A375 (cell line): ENCODE results near the gene RNASE3. TPM values are rescaled to one million over a fixed set of nuclear protein-coding genes. Genes with fewer than 3 reads are reported as not detected.

Experiments
- total RNA-seq: library from RNA; depleted of rRNA; stranded (reverse); fragments of >200 nt; shearing (Covaris generic); gene quantifications from 2 replicates; pipeline ENCODE4 v1.2.3, GENCODE V29; 2014; rRNA removed

RNASE3 gene
- total RNA-seq: not detected in 2 replicates

DNA sequence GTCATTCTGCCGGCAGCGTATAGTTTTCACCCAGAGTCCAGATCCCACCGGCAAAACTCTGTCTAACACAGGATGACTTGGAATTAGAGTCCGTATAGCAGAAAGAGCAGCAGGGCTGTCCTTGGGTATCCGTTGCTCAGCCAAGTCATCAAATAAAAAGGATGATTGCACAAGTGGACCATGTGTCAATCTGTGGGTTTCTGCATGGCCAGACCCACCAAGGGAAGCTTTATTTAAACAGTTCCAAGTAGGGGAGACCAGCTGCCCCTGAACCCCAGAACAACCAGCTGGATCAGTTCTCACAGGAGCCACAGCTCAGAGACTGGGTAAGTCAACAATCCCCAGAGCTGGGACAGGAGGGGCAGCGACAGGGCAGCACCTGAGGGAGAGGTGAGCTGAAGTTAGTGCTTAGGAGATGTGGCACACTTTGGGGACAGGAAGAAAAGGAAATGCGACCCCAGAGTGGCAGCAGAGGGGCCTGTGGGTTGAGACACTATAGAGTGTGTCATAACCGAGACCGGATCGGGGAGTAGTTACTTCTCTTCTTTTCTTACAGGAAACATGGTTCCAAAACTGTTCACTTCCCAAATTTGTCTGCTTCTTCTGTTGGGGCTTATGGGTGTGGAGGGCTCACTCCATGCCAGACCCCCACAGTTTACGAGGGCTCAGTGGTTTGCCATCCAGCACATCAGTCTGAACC is at the start of gene RNASE3:
Gene RNASE3 (plus strand): TSS at position 260 of the 700 bp plus-strand sequence. CDS start 302 bp downstream, at position 562.

Other genes starting within 250 kb of the RNASE3 start
- not detected in 2 replicates for gene OR6S1, start 249.7 kb upstream of the RNASE3 start, total RNA-seq
- 0.61 and 0.94 TPM in 2 replicates for gene RNASE4, start 206.8 kb upstream of the RNASE3 start, total RNA-seq
- 0.72 and 1.1 TPM in 2 replicates for gene ANG, start 202.6 kb upstream of the RNASE3 start, total RNA-seq
- gene EDDM3A, start 145.5 kb upstream of the RNASE3 start, total RNA-seq: not detected in 2 replicates
- gene EDDM3B, start 123.0 kb upstream of the RNASE3 start, total RNA-seq: not detected in 2 replicates
- gene RNASE6, start 110.1 kb upstream of the RNASE3 start, total RNA-seq: not detected in 2 replicates
- gene RNASE1, start 88.5 kb upstream of the RNASE3 start, total RNA-seq: not detected in 2 replicates
- not detected in 2 replicates for gene RNASE2, start 64.1 kb downstream of the RNASE3 start, total RNA-seq
- 77.0 and 88.5 TPM in 2 replicates for gene METTL17, start 98.6 kb downstream of the RNASE3 start, total RNA-seq
- not detected in 2 replicates for gene SLC39A2, start 107.9 kb downstream of the RNASE3 start, total RNA-seq
- gene NDRG2, start 133.7 kb downstream of the RNASE3 start, total RNA-seq: 3.4 and 4.2 TPM in 2 replicates
- gene TPPP2, start 138.8 kb downstream of the RNASE3 start, total RNA-seq: not detected in 2 replicates
- not detected in 2 replicates for gene RNASE13, start 143.4 kb downstream of the RNASE3 start, total RNA-seq
- not detected in 2 replicates for gene RNASE7, start 151.0 kb downstream of the RNASE3 start, total RNA-seq
- gene RNASE8, start 166.4 kb downstream of the RNASE3 start, total RNA-seq: not detected in 2 replicates
- gene ARHGEF40, start 178.9 kb downstream of the RNASE3 start, total RNA-seq: 25.5 and 27.5 TPM in 2 replicates
- gene ZNF219, start 207.3 kb downstream of the RNASE3 start, total RNA-seq: 4.4 and 7.0 TPM in 2 replicates
- 0.53 TPM in 1 of 2 replicates, not detected in the other for gene TMEM253, start 209.7 kb downstream of the RNASE3 start, total RNA-seq